HG02973 (cell line): Measurements from ENCODE around the gene KRTAP10-9.
"Not testable (repeated sequence)": the region's sequence is repeated elsewhere in the genome, so short reads cannot be mapped to it uniquely, and the experiment has no call there.

Source experiments
- ATAC-seq: cut with Tn5 transposase; IDR thresholded peaks from one replicate; pipeline ENCODE4 v1.9.1; 2021; ENCODE audit warnings: moderate library complexity; ENCODE audit not compliant: unreplicated experiment

KRTAP10-9 gene

DNA sequence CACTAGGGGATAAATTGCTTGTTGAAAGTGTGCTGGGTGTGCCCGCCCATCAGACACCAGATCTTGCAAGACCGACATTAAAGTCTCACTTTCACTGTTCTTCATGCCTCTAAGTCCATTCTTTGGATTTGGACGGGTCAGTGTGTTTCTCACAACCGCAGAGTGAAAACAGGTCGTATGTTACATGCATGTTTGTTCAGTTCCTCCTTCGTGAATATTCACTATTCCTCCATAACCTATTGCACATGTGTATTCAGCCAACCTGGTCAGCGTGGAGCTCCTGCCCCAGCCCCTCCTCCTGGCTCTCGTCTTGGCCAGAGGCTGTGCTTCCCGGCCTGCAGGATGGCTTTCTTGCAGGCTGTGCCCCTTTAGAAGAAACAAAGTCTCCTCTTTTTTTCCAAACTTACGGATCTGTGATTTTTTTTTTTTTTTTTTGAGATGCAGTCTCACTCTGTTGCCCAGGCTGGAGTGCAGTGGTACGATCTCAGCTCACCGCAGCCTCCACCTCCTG, 32.4 kb upstream of the KRTAP10-9 start:
- no peak for ATAC-seq

DNA sequence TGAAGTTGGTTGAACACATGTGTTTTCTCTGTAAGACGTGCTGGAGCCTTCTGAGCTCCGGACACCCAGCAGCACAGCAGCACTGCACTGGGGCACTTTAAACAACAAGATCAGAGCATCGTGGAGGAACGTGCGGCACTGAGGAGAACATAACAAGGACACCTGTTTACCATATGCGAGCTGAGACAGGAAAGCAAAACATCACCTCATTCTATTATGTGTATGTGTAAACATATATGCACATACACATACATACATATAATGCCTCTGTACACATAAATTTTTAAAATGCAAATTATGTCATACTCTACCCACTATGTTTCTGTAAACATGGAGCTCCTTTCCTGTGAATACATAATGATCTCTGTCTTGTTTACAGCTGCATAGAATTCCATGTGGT, 31.4 kb upstream of the KRTAP10-9 start:
- ATAC-seq: no peak

DNA sequence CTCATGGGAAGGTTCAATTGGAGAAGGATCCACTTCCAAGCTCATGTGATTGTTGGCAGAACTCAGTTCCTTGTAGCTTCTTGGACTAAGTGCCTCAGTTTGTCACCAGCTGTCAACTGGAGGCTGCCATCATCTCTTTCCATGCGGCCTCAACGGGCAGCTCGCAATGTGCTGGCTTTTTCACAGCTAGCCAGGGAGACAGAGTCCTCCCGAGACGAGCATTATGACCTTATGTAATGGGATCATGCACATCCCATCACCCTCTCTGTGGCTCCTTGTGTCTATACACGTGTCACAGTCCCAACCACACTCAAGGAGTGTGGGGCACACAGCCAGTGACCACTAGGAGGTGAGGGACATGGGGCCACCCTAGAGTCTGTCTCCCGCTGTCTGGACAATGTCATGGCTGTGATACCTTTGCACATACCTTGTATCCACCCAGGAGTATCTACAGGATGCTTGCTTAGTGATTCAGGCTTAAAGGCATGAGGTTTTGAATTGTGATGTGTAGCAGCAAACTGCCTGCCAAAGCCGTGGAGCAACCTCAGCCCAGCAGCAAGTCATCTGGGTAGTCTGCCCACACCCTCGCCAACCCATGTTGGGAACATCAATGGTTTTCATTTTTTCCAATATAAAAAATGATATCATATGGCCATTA, 30.7 kb upstream of the KRTAP10-9 start:
- no peak for ATAC-seq

DNA sequence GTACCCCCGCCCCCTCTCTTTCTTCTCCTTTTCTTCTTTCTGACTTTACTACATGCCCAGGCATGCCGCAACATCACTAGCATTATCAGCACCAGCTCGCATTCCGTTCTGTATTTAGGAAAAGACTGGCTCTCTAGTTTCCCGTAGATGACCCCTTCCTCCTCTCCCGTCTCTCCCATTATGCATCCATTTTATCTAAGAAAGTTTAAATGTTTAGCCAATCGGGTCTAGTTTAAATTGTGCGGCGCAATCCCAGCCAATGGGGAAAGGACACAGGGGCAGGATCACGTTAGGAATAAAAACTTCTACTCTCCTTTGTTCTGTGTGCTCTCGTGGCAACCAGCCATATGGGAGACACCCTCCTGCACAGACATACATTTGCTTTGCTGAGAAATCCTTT, 28.8 kb upstream of the KRTAP10-9 start:
- ATAC-seq: no peak

DNA sequence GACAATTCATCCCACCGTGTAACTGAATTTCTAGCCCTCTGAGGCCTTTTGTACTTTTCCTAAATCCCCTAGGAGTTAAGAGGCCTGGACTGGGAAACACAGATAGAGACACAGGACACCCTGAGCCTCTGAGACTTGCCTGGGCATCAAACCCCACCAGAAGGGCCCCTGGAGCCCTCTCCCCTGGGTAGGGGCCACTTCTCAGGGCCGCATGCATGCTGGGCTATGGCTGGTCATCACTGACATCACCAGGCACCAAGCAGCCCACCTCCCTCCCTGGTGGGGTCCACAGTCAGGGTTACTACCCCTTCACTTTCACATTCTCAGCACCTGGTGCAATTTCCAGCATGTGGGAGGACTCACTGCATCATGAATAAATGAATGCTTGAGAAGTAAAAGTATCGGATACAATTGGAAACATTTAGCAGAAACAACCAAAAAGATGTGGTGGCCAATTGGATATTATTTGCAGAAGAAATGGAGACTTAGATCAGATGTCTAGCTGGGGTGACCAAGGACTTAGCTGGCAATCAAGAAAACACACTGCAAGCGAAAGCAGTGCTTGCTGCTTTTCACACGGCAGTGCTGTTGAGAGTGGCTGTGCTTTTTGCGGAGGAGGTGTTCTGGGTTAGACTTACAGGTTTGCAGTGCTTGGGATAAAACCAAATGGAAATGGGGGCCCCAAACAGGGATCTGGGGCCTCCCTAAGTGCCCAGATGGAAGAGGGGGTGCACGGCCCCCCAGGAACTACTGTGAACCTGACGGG, 27.4 kb upstream of the KRTAP10-9 start:
- ATAC-seq: no peak

DNA sequence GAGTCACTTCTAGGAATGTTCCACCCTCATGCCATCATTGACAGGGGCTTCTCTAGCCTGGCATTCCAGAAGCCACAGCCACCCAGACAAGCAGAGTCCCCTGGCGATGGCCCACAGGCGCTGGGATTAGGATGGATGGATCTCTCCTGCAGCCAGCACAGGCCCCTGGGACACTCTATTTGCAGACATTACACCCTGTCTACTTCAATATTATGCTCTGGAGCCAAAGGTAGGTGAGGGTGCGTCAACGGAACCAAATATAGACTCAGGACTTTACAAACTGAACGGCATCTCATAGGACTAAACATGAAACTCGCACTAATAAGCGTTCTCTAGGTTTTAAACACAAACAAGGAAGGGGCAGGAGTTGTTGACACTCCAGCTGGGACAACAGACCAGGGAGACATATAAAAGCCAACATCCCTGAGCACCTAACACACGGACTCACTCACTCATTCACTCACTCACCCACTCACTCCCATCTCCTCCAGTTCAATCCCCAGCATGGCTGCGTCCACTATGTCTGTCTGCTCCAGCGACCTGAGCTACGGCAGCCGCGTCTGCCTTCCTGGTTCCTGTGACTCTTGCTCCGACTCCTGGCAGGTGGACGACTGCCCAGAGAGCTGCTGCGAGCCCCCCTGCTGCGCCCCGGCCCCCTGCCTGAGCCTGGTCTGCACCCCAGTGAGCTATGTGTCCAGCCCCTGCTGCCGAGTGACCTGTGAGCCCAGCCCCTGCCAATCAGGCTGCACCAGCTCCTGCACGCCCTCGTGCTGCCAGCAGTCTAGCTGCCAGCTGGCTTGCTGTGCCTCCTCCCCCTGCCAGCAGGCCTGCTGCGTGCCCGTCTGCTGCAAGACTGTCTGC, 26.5 kb upstream of the KRTAP10-9 start, which contains the start of gene KRTAP10-7:
TSS of gene KRTAP10-7 (plus strand) at position 480 of the 861 bp plus-strand sequence. CDS start at position 505, 25 bp downstream.
- ATAC-seq: not testable (repeated sequence)

DNA sequence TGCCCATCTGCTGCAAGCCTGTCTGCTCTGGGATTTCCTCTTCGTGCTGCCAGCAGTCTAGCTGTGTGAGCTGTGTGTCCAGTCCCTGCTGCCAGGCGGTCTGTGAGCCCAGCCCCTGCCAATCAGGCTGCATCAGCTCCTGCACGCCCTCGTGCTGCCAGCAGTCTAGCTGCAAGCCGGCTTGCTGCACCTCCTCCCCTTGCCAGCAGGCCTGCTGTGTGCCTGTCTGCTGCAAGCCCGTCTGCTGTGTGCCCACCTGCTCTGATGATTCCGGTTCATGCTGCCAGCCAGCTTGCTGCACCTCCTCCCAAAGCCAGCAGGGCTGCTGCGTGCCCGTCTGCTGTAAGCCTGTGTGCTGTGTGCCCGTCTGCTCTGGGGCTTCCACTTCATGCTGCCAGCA, 25.8 kb upstream of the KRTAP10-9 start:
- ATAC-seq: not testable (repeated sequence)

DNA sequence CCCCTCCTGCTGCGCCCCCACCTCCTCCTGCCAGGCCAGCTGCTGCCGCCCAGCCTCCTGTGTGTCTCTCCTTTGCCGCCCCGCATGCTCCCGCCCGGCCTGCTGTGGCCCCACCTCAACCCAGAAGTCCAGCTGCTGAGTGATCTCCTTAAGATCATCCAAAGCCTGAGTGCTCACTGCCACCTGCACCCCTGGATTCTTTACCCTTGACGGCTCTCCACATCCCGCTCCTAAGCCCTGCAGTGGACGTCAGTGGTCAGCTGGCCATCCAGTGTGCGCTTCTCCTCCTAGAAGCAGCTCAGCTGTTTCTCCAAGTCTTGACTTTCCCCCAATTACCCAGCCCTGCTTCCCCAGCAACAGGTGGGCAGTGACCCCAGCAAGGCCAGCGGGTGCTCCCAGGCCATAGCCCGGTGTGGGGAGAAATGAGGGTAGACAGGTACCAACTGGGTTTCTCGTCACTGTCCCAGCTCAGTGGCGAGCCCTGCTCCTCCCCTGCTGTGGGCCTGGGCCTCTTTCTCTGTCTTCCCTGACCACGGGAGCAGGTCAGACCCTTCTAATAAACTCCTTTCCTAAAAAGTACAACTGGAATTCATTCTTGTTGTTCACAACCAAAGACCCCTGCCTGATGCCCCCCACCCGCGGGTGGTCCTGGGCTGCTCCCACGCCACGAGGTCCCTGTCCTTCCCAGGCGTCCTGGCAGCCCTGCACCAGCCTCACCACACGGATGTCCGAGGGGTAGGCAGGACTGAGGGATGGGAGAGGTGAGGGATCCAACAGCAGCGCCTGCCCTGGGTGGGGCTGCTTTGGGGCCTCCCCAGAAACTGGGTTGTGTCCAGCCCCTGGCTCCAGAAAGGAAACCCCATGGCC, 25.1 kb upstream of the KRTAP10-9 start:
- ATAC-seq: no peak

DNA sequence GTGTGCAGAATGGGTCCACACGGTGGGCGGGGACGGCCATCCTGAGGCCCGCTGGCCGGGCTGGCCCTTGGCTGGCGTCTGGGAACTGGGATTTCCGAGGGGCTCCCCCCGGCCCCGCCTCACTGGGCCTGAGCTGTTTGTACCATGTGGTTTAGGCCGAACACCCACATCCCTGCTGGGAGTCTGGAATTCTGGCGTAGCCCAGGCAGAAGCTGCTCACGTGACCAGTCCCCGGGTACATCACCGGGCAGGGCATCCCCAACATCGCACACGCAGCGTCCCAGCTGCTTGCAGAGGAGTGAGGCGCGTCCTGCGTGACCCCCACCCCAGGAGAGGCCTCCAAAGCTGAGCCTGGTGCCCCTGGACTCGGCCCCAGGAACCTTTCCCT, 24.4 kb upstream of the KRTAP10-9 start:
- no peak for ATAC-seq

DNA sequence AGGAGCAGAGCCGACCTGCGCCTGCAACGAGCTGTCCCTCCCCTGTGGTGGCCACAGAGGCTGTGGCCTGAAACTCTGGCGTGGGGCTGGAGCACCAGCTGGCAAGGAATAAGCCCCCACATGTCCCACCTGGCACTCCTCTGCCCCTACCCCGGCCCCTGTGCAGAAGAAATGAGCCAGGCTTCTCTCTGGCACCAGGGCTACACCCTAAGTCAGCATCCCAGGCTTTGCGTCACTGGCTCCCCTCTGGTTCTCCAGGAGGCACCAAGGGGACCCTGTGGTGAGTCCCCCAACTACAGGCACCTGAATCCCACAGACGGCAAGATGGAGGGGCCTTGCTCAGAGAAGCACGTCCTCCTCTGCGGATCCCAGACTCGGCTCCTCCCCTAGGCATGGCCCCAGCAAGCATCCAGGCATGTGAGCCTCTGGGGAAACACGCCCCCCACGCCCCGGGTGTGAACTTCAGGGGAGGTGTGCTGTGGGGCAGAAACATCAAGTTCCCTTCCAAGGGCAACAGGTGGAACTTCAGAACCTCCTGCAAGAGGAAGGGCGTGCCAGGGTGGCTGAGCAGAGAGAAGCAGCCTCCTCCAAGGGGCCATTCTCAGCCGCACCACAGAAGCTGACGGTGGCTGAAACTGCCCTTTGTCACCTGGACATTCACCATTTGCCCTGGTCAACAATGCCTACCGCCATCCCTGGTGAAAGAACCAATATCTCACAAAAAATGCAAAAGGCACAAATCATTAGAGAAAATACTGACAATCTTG, 23.6 kb upstream of the KRTAP10-9 start:
- ATAC-seq: no peak

DNA sequence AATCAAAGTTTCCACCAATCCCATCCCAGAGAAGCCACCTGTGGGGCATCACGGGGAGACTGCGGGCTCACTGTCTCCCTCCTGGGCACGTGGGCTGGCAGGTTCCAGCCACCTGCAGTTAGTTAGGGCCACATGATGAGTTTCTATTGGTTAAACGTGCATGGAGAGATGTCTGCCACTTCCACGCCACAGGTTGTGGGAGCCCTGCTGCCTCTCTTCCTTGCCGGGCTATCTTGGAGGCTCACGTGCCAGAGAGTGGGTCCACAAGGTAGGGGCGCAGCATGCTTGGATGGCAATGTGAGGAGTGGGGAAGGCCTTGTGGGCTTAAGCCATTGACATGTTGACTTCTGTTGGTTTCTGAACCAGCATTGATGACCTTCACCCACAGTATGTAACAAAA, 23.0 kb upstream of the KRTAP10-9 start:
- no peak for ATAC-seq

DNA sequence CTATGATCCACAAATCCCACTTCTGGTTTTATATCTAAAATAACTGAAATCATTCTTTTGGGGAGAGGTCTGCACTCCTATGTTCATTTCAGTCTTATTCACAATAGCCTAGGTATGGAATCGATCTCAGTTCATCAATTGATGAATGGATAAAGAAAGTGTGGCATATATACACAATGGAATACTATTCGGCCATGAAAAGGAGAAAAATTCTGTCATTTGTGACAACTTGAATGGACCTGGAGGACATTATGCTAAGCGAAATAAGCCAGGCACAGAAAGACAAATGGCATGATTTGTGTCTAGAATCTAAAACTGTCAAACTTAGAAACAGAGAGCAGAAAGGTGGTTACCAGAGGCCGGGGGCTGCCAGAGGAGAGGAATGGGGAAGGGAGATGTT, 20.4 kb upstream of the KRTAP10-9 start:
- ATAC-seq: no peak

DNA sequence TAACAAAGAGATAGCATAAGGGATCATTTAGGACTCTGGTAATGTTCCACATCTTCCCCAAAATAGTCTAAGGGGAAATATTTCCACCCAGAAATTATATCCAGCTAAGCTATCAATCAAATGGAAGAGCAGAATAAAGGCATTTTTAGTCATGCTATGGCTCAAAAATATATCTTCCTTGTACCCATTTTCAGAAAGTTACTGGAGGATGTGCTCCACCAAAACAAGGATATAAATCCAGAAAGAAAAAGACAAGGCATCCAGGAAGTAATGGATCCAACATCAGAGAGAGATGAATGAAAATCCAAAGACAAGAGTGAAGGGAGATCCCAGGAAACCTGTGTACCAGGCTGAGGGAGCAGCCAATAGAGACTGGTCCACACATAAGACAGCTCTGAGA, 17.7 kb upstream of the KRTAP10-9 start:
- no peak for ATAC-seq

DNA sequence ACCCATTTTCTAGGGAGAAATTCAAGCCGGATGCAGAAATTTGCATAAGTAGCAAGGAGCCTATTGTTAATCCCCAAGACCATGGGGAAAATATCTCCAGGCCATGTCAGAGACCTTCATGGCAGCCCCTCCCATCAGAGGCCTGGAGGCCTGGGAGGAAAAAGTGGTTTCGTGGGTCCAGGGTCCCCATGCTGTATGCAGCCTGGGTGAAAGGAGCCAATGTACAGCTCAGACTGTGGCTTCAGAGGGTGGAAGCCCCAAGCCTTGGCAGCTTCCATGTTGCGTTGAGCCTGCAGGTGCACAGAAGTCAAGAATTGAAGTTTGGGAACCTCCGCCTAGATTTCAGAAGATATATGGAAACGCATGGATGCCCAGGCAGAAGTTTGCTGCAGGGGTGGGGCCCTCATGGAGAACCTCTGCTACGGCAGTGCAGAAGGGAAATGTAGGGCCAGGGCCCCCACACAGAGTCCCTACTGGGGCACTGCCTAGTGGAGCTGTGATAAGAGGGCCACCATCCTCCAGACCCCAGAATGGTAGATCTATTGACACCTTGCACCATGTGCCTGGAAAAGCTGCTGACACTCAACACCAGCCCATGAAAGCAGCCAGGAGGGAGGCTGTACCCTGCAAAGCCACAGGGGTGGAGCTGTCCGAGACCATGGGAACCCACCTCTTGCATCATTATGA, 16.6 kb upstream of the KRTAP10-9 start:
- ATAC-seq: not testable (repeated sequence)

DNA sequence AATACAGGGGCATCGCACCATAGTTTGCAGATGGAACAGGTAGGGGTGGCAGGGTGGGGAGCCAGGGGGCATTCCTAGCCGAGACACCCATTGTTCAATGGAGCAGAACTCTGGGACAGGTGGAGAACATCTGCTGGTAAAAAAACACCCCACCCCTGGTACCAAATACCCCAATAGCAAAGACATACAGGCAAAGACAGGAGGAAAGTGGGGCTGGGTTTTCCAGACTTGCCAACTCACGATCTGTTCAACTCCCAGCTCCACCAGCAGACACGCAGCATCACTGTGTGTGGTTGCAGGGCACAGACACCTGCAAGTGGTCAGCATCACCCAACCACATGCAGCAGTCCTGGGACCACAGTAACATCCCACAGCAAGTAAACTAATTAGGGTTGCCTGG, 15.3 kb upstream of the KRTAP10-9 start:
- no peak for ATAC-seq

DNA sequence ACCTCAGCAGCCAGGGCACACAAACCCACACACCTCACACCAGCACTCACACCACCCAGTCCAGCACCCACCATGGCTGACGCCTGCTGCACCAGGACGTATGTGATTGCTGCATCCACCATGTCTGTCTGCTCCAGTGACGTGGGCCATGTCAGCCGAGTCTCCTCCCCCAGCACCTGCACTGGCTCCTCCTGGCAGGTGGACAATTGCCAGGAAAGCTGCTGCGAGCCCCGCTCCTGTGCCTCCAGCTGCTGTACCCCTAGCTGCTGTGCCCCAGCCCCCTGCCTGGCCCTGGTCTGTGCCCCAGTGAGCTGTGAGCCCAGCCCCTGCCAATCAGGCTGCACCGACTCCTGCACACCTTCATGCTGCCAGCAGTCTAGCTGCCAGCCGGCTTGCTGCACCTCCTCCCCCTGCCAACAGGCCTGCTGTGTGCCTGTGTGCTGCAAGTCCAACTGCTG, 14.8 kb upstream of the KRTAP10-9 start, which contains the start of gene KRTAP10-8:
TSS of gene KRTAP10-8 (plus strand) at position 51 of the 458 bp plus-strand sequence. CDS start at position 73, 22 bp downstream.
- no peak for ATAC-seq

DNA sequence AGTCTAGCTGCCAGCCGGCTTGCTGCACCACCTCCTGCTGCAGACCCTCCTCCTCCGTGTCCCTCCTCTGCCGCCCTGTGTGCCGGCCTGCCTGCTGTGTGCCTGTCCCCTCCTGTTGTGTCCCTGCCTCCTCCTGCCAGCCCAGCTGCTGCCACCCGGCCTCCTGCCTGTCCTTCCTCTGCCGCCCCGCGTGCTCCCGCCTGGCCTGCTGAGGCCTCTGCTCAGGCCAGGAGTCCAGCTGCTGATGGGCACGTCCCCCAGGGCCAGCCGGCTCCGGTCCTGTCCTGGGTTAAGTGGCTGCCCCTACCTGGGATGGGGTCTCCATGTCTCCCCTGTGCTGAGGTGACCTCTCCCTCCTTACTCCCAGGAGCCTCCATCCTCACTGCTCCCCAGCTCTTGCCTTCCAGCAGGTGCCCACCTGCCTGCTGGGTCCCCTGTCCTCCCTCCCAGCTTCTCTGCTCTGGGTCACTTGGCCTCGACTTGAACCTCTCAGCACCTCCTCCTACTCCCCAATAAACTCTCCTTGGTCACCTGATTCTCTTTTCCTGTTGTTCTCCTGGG, 14.1 kb upstream of the KRTAP10-9 start:
- no peak for ATAC-seq

DNA sequence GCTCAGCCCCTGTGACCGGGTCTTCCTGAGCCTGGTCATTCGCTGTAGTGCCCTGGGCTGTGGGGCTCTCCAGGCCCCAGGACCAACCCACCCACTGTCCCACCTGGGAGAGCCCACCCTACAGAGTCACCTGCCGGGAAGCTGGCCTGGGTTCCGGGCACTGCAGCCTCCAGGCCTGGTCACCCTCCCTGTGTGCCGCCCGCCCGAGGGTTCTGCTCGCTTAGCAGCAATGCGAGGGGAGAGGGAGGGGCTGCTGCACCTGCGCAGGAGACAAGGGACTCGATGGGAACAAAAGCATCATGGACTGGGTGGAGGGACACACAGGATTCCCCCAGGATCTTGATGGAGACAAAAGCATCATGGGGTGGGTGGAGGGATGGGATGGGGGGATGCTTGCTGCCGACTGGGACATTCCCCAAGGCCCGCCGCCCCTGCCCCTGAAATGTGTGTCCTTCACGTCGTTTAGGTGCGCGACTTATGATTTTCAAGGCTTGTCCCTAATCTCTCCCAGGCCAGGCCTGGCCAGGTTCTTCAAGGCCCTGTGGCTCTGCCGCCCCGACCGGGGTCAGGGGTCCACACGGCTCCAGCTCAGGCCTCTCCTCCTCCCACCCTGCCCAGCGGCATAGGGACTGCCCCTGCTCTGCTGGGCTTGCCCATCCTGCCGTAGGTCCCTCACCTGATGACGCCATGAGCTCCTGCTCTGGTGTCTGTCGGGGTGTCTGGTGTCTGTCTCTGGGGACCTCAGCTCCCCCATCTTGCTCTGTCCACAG, 13.3 kb upstream of the KRTAP10-9 start:
- no peak for ATAC-seq
